GM19238 (cell line): Measurements from ENCODE around the gene TMEM175.

Experiments
- DNase-seq: peaks from one replicate; pipeline ENCODE4 v3.0.0; 2011; ENCODE audit warnings: low spot score; ENCODE audit not compliant: insufficient read length

TMEM175 gene

GRCh38 chr4:898869-899555, 33.2 kb upstream of the TMEM175 start:
- DNase-seq, result no peak

- DNase-seq, result no peak
These were observed 32.7 kb upstream of the TMEM175 start for GRCh38 chr4:899556-899906.

GRCh38 chr4:900073-900472, 32.2 kb upstream of the TMEM175 start:
- no peak for DNase-seq

GRCh38 chr4:900721-901120, 31.5 kb upstream of the TMEM175 start:
- DNase-seq, result no peak

GRCh38 chr4:901192-901910, 30.9 kb upstream of the TMEM175 start:
- no peak for DNase-seq

- no peak for DNase-seq
These were observed 28.9 kb upstream of the TMEM175 start for GRCh38 chr4:903066-904046.

GRCh38 chr4:905485-906338, 26.5 kb upstream of the TMEM175 start:
- DNase-seq, result no peak

GRCh38 chr4:906339-907102, 25.7 kb upstream of the TMEM175 start:
- DNase-seq, result no peak

- no peak for DNase-seq
These were observed 25.2 kb upstream of the TMEM175 start for GRCh38 chr4:907103-907400.

GRCh38 chr4:907691-908425, 24.4 kb upstream of the TMEM175 start:
- no peak for DNase-seq

GRCh38 chr4:909131-909571, 23.1 kb upstream of the TMEM175 start:
- DNase-seq, result no peak

GRCh38 chr4:909821-910220, 22.4 kb upstream of the TMEM175 start:
- no peak for DNase-seq

- no peak for DNase-seq
These were observed 21.7 kb upstream of the TMEM175 start for GRCh38 chr4:910366-911091.

GRCh38 chr4:911221-911751, 21.0 kb upstream of the TMEM175 start:
- no peak for DNase-seq

GRCh38 chr4:911871-912490, 20.3 kb upstream of the TMEM175 start:
- no peak for DNase-seq

- DNase-seq, result no peak
These were observed 19.5 kb upstream of the TMEM175 start for GRCh38 chr4:912548-913279.

GRCh38 chr4:913280-913618, 19.0 kb upstream of the TMEM175 start:
- no peak for DNase-seq

GRCh38 chr4:914531-914930, 17.7 kb upstream of the TMEM175 start:
- no peak for DNase-seq
